ENCODE measurements around the gene HDAC4. TPM values are rescaled to one million over a fixed set of nuclear protein-coding genes. Genes with fewer than 3 reads are reported as not detected.

The HDAC4 gene
- total and polyA plus RNA-seq, 2 of the 8 experiments (the other 6 are each of a cell fraction or from before 2014, with no cell fraction given): 15.4 to 31.5 TPM

DNA sequence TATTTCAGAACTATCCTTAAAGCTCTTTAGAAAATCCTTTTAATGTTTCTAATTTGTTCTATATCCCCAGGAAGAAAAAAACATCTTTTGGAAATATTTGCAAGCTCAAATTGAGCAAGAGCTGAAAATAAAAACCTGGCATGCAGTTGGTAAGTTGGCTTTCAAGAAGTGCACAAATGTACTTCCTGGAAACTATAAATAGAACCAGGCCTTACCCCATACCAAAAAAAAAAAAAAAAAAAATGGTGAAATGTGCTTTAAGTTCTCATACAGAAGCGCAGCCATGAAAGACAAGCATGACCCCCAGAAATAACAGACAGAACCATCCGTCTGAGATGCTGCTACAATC is 178.5 kb downstream of the HDAC4 start:
- Histone ChIP-seq H3K79me2 (ENCODE audit: control insufficient read depth in 1 of 2, insufficient read depth in 2 of 2, low read length in 2 of 2) (peaks cover 0 to 81% of the 10 kb centered on the region in 2 experiments; a peak in 2 of 4 replicates), H3K56ac (replicated peaks; ENCODE audit: insufficient read length, low read depth, low read length) (no peak overlapping the region), H3K4ac (replicated peaks; ENCODE audit: insufficient read length, low read depth, low read length) (no peak overlapping the region), H3K36me3 (ENCODE audit: control insufficient read depth in 2 of 4, insufficient read depth in 4 of 4, low read length in 3 of 4) (no peaks in the 10 kb centered on the region), H3K9me3 (ENCODE audit: insufficient read depth in 2 of 2, low read depth in 1 of 2, low read length in 1 of 2) (no peaks in the 10 kb centered on the region), H2AFZ (ENCODE audit: low read length) (no peak overlapping the region), H3K23me2 (ENCODE audit: low read depth, low read length) (no peaks in the 10 kb centered on the region), H3K79me1 (ENCODE audit: low read depth, low read length) (peaks cover 26% of the 10 kb centered on the region), H3K4me1 (replicated peaks in 1 of 4; ENCODE audit: control insufficient read depth in 3 of 4, insufficient read depth in 4 of 4, low read length in 3 of 4) (peaks cover 0 to 19% (median 8%) of the 10 kb centered on the region in 4 experiments; a peak in 4 of 7 replicates), H2BK5ac (ENCODE audit: low read depth, low read length) (no peak overlapping the region), H2BK12ac (ENCODE audit: low read depth, low read length) (no peak overlapping the region), H3K9ac (replicated peaks in 1 of 4; ENCODE audit: extremely low read depth in 1 of 4, low read depth in 3 of 4, low read length in 3 of 4) (no peak overlapping the region), H3K23ac (ENCODE audit: insufficient read length) (no peak overlapping the region), H2AK5ac (ENCODE audit: low read depth, low read length) (no peak overlapping the region), H4K20me1 (replicated peaks in 1 of 2; ENCODE audit: control insufficient read depth in 1 of 2, insufficient read depth in 2 of 2, low read length in 2 of 2) (peaks cover 12 to 13% of the 10 kb centered on the region in 2 experiments), H3K27me3 (replicated peaks in 1 of 4; ENCODE audit: control insufficient read depth in 3 of 4, extremely low read depth in 1 of 4, insufficient read depth in 3 of 4, low read length in 3 of 4) (no peaks in the 10 kb centered on the region), H3K4me2 (ENCODE audit: insufficient read depth in 1 of 2, low read depth in 2 of 2, low read length in 2 of 2) (no peak overlapping the region), H2BK15ac (ENCODE audit: low read length) (no peak overlapping the region), H4K8ac (ENCODE audit: extremely low read depth, insufficient read depth, low read length) (no peak overlapping the region), H2BK20ac (ENCODE audit: low read length) (no peak overlapping the region), H2BK120ac (replicated peaks; ENCODE audit: low read depth, low read length) (no peak overlapping the region), H4K91ac (replicated peaks; ENCODE audit: insufficient read length, low read length) (no peak overlapping the region), H3K27ac (ENCODE audit: low read depth, low read length) (no peak overlapping the region), H4K5ac (ENCODE audit: insufficient read length, low read depth, low read length) (no peak overlapping the region), H3K14ac (ENCODE audit: insufficient read length) (no peak overlapping the region), H3K18ac (ENCODE audit: extremely low read depth, low read length) (no peak overlapping the region), H3K4me3 (ENCODE audit: extremely low read depth in 1 of 4, insufficient read depth in 2 of 4, low read depth in 3 of 4, low read length in 4 of 4) (no peak overlapping the region)
- ChIA-PET CTCF (ENCODE audit: partially characterized antibody) (interaction anchor here (0.9 kb wide), 1 partner anchor 28 kb away, joined by 3 read pairs; no protein-coding TSS in a partner anchor), POLR2A (ENCODE audit: partially characterized antibody) (interaction anchor here (0.6 kb wide), 2 partner anchors 64 to 265 kb away, joined by 3 to 4 read pairs; no protein-coding TSS in a partner anchor)
- 95% methylated on average over 2 of the region's 2 CpGs; no CpG with 5 or more reads in 1 of the 2 experiments for WGBS, 2 experiments (ENCODE audit: extremely low coverage in 1 of 2, insufficient coverage in 1 of 2, insufficient read length in 1 of 2, insufficient replicate concordance in 2 of 2, low coverage in 1 of 2, low lambda C conversion rate in 2 of 2, missing lambda C conversion rate in 1 of 2)
- TF ChIP-seq PHF8 (conservative IDR thresholded peaks at IDR 0.05; ENCODE audit: low read depth, low read length) (no peak), SIX5 (IDR thresholded peaks at IDR 0.05; ENCODE audit: low read depth, low read length) (no peak), MAX (IDR thresholded peaks at IDR 0.05) (no peak), BRCA1 (IDR thresholded peaks at IDR 0.05; ENCODE audit: low read depth, low read length) (no peak), TEAD4 (IDR thresholded peaks at IDR 0.05; ENCODE audit: low read depth, low read length) (no peak), CBX8 (IDR thresholded peaks at IDR 0.05; ENCODE audit: borderline replicate concordance, low read depth, low read length) (no peak), SUZ12 (IDR thresholded peaks at IDR 0.05; ENCODE audit: low read length) (no peak), RFX5 (IDR thresholded peaks at IDR 0.05; ENCODE audit: borderline replicate concordance, low read depth, low read length) (no peak), HDAC2 (IDR thresholded peaks at IDR 0.05; ENCODE audit: borderline replicate concordance in 1 of 2, low read depth in 2 of 2, low read length in 2 of 2) (no peak), CREB1 (IDR thresholded peaks at IDR 0.05) (no peak), YY1 (IDR thresholded peaks at IDR 0.05; ENCODE audit: low read depth, low read length) (no peak)
- FAIRE-seq (no peak), DNase-seq (ENCODE audit: low read depth in 1 of 2, low spot score in 2 of 2) (no peak)

All from H1 (cell line).